K562 (cell line): ENCODE results near the gene FADS1. TPM values are rescaled to one million over a fixed set of nuclear protein-coding genes. Genes with fewer than 3 reads are reported as not detected.

Experiments
- ATAC-seq: fragments of 200-7000 bp; cut with Tn5 transposase; 3 replicates; pipeline ENCODE4 v1.9.1; 2020; ENCODE audit warnings: moderate library complexity
- BruUV-seq: library from RNA; stranded (reverse); fragments of 400-500 nt; replicated peaks from 2 replicates; lab custom pipeline; 2021; lab: Mats Ljungman, UMichigan
- CTCF ChIA-PET: fragments of 300-600 bp; formaldehyde crosslinking; extraction: SDS; loops from one replicate; lab custom pipeline; 2021; ENCODE audit warnings: low intra/inter-chr PET ratio; lab: Yijun Ruan, JAX
- POLR2A ChIA-PET: fragments of 300-600, 350-650 bp; sonication (Branson Sonifier 250); formaldehyde crosslinking; extraction: SDS; loops from one replicate; lab custom pipeline; 2021; ENCODE audit warnings: antibody characterized with exemption, inconsistent platforms; lab: Yijun Ruan, JAX
- DNase-seq, 4 experiments: peaks; one replicate each; pipeline versions ENCODE4 v3.0.0 to v3.0.0-alpha.2; 2011 to 2018; ENCODE audit warnings: low spot score in 3 of 4, mixed read lengths in 3 of 4; ENCODE audit errors: extremely low read depth in 1 of 4
- FAIRE-seq: peaks from 2 replicates; lab custom pipeline; 2011; peaks lifted over from hg19 to GRCh38; lab: Jason Lieb, UNC
- H2AFZ ChIP-seq: 2 replicates; pipeline ENCODE4 v1.6.0; 2011; ENCODE audit warnings: low read depth, low read length, control low read depth, inconsistent platforms
- H3K27ac ChIP-seq: fragments of 200-600 bp; 3 replicates; pipeline ENCODE4 v1.8.0; 2011; ENCODE audit warnings: low read depth, mild to moderate bottlenecking, control low read depth, inconsistent platforms, low read length, moderate library complexity, mixed read lengths; ENCODE audit errors: extremely low read depth
- H3K27me3 ChIP-seq, 2 experiments: fragments of 300-600 bp in 1 of 2; 2 replicates in 1 of 2; 3 replicates in 1 of 2; pipeline versions ENCODE4 v1.6.0 to v1.8.0; 2011; ENCODE audit warnings: inconsistent platforms in 2 of 2, low read length in 2 of 2, mild to moderate bottlenecking in 1 of 2, mixed read lengths in 1 of 2, moderate library complexity in 1 of 2; ENCODE audit not compliant: control insufficient read depth in 2 of 2, insufficient read depth in 2 of 2
- H3K36me3 ChIP-seq: fragments of 300-600 bp; 3 replicates; pipeline ENCODE4 v1.8.0; 2011; ENCODE audit warnings: mild to moderate bottlenecking, low read length, inconsistent platforms; ENCODE audit not compliant: control insufficient read depth, insufficient read depth
- H3K4me1 ChIP-seq, 2 experiments: fragments of 200-600 bp in 1 of 2; replicated peaks in 1 of 2; 2 replicates in 1 of 2; 3 replicates in 1 of 2; pipeline versions ENCODE4 v1.5.1 to v1.8.0; 2011; ENCODE audit warnings: inconsistent platforms in 2 of 2, low read length in 2 of 2, mild to moderate bottlenecking in 1 of 2, mixed read lengths in 1 of 2, moderate library complexity in 1 of 2; ENCODE audit not compliant: control insufficient read depth in 2 of 2, insufficient read depth in 2 of 2
- H3K4me2 ChIP-seq: 2 replicates; pipeline ENCODE4 v1.6.1; 2011; ENCODE audit warnings: low read length, control low read depth, inconsistent platforms, mixed read lengths; ENCODE audit not compliant: insufficient read depth
- H3K4me3 ChIP-seq: fragments of 200-600 bp; sonication (generic), shearing (Covaris generic); 2 replicates; pipeline ENCODE4 v1.5.1; 2016; ENCODE audit warnings: control low read depth, inconsistent platforms
- H3K79me2 ChIP-seq: fragments of 200-600 bp; 3 replicates; pipeline ENCODE4 v1.8.0; 2011; ENCODE audit warnings: low read length, inconsistent platforms; ENCODE audit not compliant: control insufficient read depth, insufficient read depth
- H3K9ac ChIP-seq, 2 experiments: 2 replicates each; pipeline versions ENCODE4 v1.6.0 to v1.6.1; 2011; ENCODE audit warnings: low read depth in 2 of 2, low read length in 2 of 2, control low read depth in 1 of 2, inconsistent platforms in 1 of 2, mild to moderate bottlenecking in 1 of 2, mixed read lengths in 1 of 2; ENCODE audit not compliant: insufficient read depth in 1 of 2
- H3K9me1 ChIP-seq: one replicate; pipeline ENCODE4 v1.6.0; 2011; ENCODE audit warnings: inconsistent platforms, mild to moderate bottlenecking, low read length, moderate library complexity; ENCODE audit not compliant: control insufficient read depth, insufficient read depth
- H3K9me3 ChIP-seq: replicated peaks from 2 replicates; pipeline ENCODE4 v1.5.1; 2011; ENCODE audit warnings: low read depth, low read length, inconsistent platforms; ENCODE audit not compliant: control insufficient read depth, insufficient read depth
- H4K20me1 ChIP-seq: replicated peaks from 2 replicates; pipeline ENCODE4 v1.6.1; 2011; ENCODE audit warnings: low read length, inconsistent platforms, mixed read lengths; ENCODE audit not compliant: control insufficient read depth, insufficient read depth
- CBX8 ChIP-seq: fragments of 200-600 bp; sonication (generic); IDR thresholded peaks from 2 replicates; pipeline ENCODE4 v1.6.1; 2012; ENCODE audit warnings: borderline replicate concordance, mixed run types, low read depth, mild to moderate bottlenecking, moderate library complexity, mixed read lengths, low read length, control low read depth, inconsistent platforms; ENCODE audit not compliant: poor library complexity, severe bottlenecking; ENCODE audit errors: extremely low read depth
- CREB1 ChIP-seq, 2 experiments: sonication (generic) in 1 of 2; formaldehyde crosslinking in 1 of 2; IDR thresholded peaks; 2 replicates each; pipeline versions ENCODE4 v1.6.1 to v1.8.0; 2012 to 2022; ENCODE audit warnings: inconsistent platforms in 1 of 2, mild to moderate bottlenecking in 1 of 2, missing genetic modification reagents in 1 of 2, moderate library complexity in 1 of 2
- ELF2 ChIP-seq: fragments of 250-450 bp; sonication (Bioruptor Pico); IDR thresholded peaks from 2 replicates; pipeline ENCODE4 v1.5.0; 2021; ENCODE audit warnings: mild to moderate bottlenecking
- MLLT1 ChIP-seq, 2 experiments: fragments of 450-650 bp; IDR thresholded peaks; 2 replicates each; pipeline ENCODE4 v1.6.1; 2016
- POLR2G ChIP-seq: fragments of 200-400 bp; formaldehyde crosslinking; IDR thresholded peaks from 2 replicates; pipeline ENCODE4 v1.6.1; 2017; ENCODE audit warnings: low read depth, mild to moderate bottlenecking, antibody characterized with exemption, low read length, moderate library complexity
- SAFB ChIP-seq: fragments of 200-400 bp; formaldehyde crosslinking; IDR thresholded peaks from 2 replicates; pipeline ENCODE4 v1.6.1; 2017; ENCODE audit warnings: low read depth, low read length, borderline replicate concordance
- SMARCC2 ChIP-seq: fragments of 450-650 bp; IDR thresholded peaks from 2 replicates; pipeline ENCODE4 v1.6.1; 2017; ENCODE audit warnings: antibody characterized with exemption, moderate library complexity, mild to moderate bottlenecking, low read depth
- ZNF277 ChIP-seq: fragments of 250-450 bp; sonication (Bioruptor Pico); IDR thresholded peaks from 2 replicates; pipeline ENCODE4 v1.8.0; 2022; ENCODE audit warnings: inconsistent platforms, mild to moderate bottlenecking, moderate library complexity, borderline replicate concordance
- WGBS: fragments of 100-300 bp; shearing (Covaris generic); methylation state at CpG from one replicate; pipeline ENCODE4 v1.1.6; 2016; ENCODE audit warnings: low coverage, mixed read lengths; ENCODE audit not compliant: insufficient coverage; ENCODE audit errors: missing lambda C conversion rate; 5-methylcytosine and 5-hydroxymethylcytosine counted together
- in situ Hi-C: fragments of 300-500 bp; cut with MboI; formaldehyde crosslinking; loops from 4 replicates; pipeline ENCODE4 v1.15.0; 2018; ENCODE audit warnings: inconsistent platforms, mixed read lengths
- intact Hi-C: fragments of 100-400 bp; cut with micrococcal nuclease; formaldehyde crosslinking; loops from 2 replicates; pipeline ENCODE4 v1.14.2; 2022
- polyA plus RNA-seq, 8 experiments: library from polyadenylated mRNA; depleted of rRNA in 4 of 8; stranded (reverse) in 5 of 8; unstranded in 3 of 8; fragments of >200 nt; fragmentation: Nextera tagmentation in 2 of 8; fragmentation: Illumina TruSeq in 1 of 8; extraction: Ambion mirVana in 2 of 8; extraction: Trizol in 1 of 8; gene quantifications; 2 replicates each; pipeline versions ENCODE4 v1.2.1 to v1.2.3, GENCODE V29; 2011 to 2014; ENCODE audit warnings: inconsistent platforms in 1 of 8, missing spikeins in 1 of 8
- total RNA-seq, 7 experiments: library from RNA; depleted of rRNA in 6 of 7; stranded (reverse); fragments of >200 nt in 6 of 7; fragmentation: Illumina TruSeq in 2 of 7; extraction: Trizol in 2 of 7; gene quantifications; 2 replicates each; pipeline versions ENCODE4 v1.2.1 to v1.2.3, GENCODE V29; 2011 to 2021; ENCODE audit warnings: low replicate concordance in 1 of 7

FADS1 gene
- total and polyA plus RNA-seq, 9 of the 15 experiments (the other 6 are each of a cell fraction or from before 2014, with no cell fraction given), result 110 to 864 (median 364) TPM

GRCh38 chr11:61778920-61779650, 37.7 kb downstream of the FADS1 start:
- no peak for DNase-seq
- peaks cover 37% of the 10 kb centered on the region; the same call in 2 of the 3 replicates for H3K36me3 ChIP-seq
- no peak overlapping the region for H3K27ac ChIP-seq
- in situ Hi-C loops, result no loop called here
- BruUV-seq, result no TSS peak
- WGBS, result 83% methylated on average over 18 of the region's 24 CpGs
- CTCF ChIA-PET, result no interaction called here
- no peak overlapping the region for H3K4me3 ChIP-seq
- no peak for TF ChIP-seq SMARCC2
- peak; percentile 47 for TF ChIP-seq POLR2G
- TF ChIP-seq, all 486 proteins: peak for 1
- no peak overlapping the region for H2AFZ ChIP-seq
- peaks cover 6% of the 10 kb centered on the region; the same call in 1 of the 2 replicates for H4K20me1 ChIP-seq
- FAIRE-seq (no peak), ATAC-seq (no peak)
- no peak overlapping the region for H3K4me2 ChIP-seq
- no peaks in the 10 kb centered on the region for H3K27me3 ChIP-seq
- no peaks in the 10 kb centered on the region for H3K9me1 ChIP-seq
- H3K9me3 ChIP-seq, result no peaks in the 10 kb centered on the region
- peaks cover 0 to 39% of the 10 kb centered on the region in 2 experiments; a peak in 2 of 5 replicates for H3K4me1 ChIP-seq
- POLR2A ChIA-PET, result interaction anchor here (0.6 to 2.8 kb wide), 4 partner anchors 11 to 353 kb away, joined by 4 to 21 read pairs (median 8); partner anchors contain the start of genes FEN1 and TMEM258
- H3K9ac ChIP-seq, result no peak overlapping the region; a peak in 1 of 4 replicates
- no peaks in the 10 kb centered on the region for H3K79me2 ChIP-seq
- intact Hi-C loops, result no loop called here

GRCh38 chr11:61778357-61778886, 38.4 kb downstream of the FADS1 start:
- ChIA-PET CTCF (no interaction called here), POLR2A (interaction anchor here (1.0 to 2.8 kb wide), 2 partner anchors 11 to 18 kb away, joined by 4 to 11 read pairs; no protein-coding TSS in a partner anchor)
- no peak for ATAC-seq
- intact Hi-C loops, result no loop called here
- no peak for DNase-seq
- peaks cover under 1% of the 10 kb centered on the region; the same call in 1 of the 2 replicates for H4K20me1 ChIP-seq
- H3K9me3 ChIP-seq, result no peaks in the 10 kb centered on the region
- H2AFZ ChIP-seq, result no peak overlapping the region
- H3K4me1 ChIP-seq, result peaks cover 0 to 45% of the 10 kb centered on the region in 2 experiments; a peak in 2 of 5 replicates
- no peak overlapping the region for H3K9ac ChIP-seq
- FAIRE-seq, result no peak
- H3K79me2 ChIP-seq, result no peaks in the 10 kb centered on the region
- BruUV-seq, result no TSS peak
- H3K27ac ChIP-seq, result no peak overlapping the region
- no peaks in the 10 kb centered on the region for H3K27me3 ChIP-seq
- 84% methylated on average over 8 of the region's 11 CpGs for WGBS
- in situ Hi-C loops, result no loop called here
- H3K4me2 ChIP-seq, result no peak overlapping the region
- H3K36me3 ChIP-seq, result peaks cover 30% of the 10 kb centered on the region; the same call in 2 of the 3 replicates
- no peaks in the 10 kb centered on the region for H3K9me1 ChIP-seq
- no peak overlapping the region for H3K4me3 ChIP-seq
- TF ChIP-seq SAFB, result no peak
- TF ChIP-seq CBX8, result no peak
- TF ChIP-seq ZNF277 (CRISPR knock-in tag), result no peak
- TF ChIP-seq ELF2 (CRISPR knock-in tag), result no peak
- no peak for TF ChIP-seq MLLT1 (IDR thresholded peaks at IDR 0.05)
- TF ChIP-seq CREB1 (IDR thresholded peaks at IDR 0.05), result no peak
- no peak for TF ChIP-seq CREB1 (CRISPR knock-in tag; IDR thresholded peaks at IDR 0.05)
